Endothelial cell of umbilical vein (primary cell): ENCODE measurements around the gene MOAP1. TPM values are rescaled to one million over a fixed set of nuclear protein-coding genes. Genes with fewer than 3 reads are reported as not detected.

Experiments used
- BruUV-seq: library from RNA; stranded (reverse); fragments of 400-500 nt; replicated peaks from 2 replicates; lab custom pipeline; 2021; lab: Mats Ljungman, UMichigan
- CTCF ChIA-PET: fragments of 300-600, 350-600 bp; sonication (Branson Sonifier 250); formaldehyde crosslinking; loops from one replicate; lab custom pipeline; 2021; ENCODE audit warnings: antibody characterized with exemption, inconsistent platforms; lab: Charles Lee
- POLR2A ChIA-PET: fragments of 300-600, 350-600 bp; sonication (Branson Sonifier 250); formaldehyde crosslinking; loops from one replicate; lab custom pipeline; 2021; ENCODE audit warnings: antibody characterized with exemption, inconsistent platforms; lab: Charles Lee
- DNase-seq: peaks from one replicate; pipeline ENCODE4 v3.0.0-alpha.2; 2011; ENCODE audit warnings: low read depth, low spot score
- FAIRE-seq: peaks from 2 replicates; lab custom pipeline; 2011; peaks lifted over from hg19 to GRCh38; lab: Jason Lieb, UNC
- H2AFZ ChIP-seq: 2 replicates; pipeline ENCODE4 v1.6.0; 2012; ENCODE audit warnings: low read depth, low read length, control low read depth, inconsistent platforms
- H3K27ac ChIP-seq: 2 replicates; pipeline ENCODE4 v1.5.1; 2011; ENCODE audit warnings: low read depth, mild to moderate bottlenecking, control low read depth, low read length, moderate library complexity; ENCODE audit not compliant: insufficient read depth
- H3K27me3 ChIP-seq, 2 experiments: 2 replicates each; pipeline versions ENCODE4 v1.6.0 to v1.6.1; 2011; ENCODE audit warnings: low read length in 2 of 2, mixed read lengths in 1 of 2; ENCODE audit not compliant: control insufficient read depth in 2 of 2, insufficient read depth in 2 of 2
- H3K36me3 ChIP-seq, 2 experiments: 2 replicates in 1 of 2; 3 replicates in 1 of 2; pipeline ENCODE4 v1.5.1; 2011; ENCODE audit warnings: low read length in 2 of 2, mild to moderate bottlenecking in 1 of 2, moderate library complexity in 1 of 2; ENCODE audit not compliant: control insufficient read depth in 2 of 2, insufficient read depth in 2 of 2; ENCODE audit errors: extremely low read depth in 1 of 2
- H3K4me1 ChIP-seq: 3 replicates; pipeline ENCODE4 v1.5.1; 2011; ENCODE audit warnings: mild to moderate bottlenecking, low read length; ENCODE audit not compliant: control insufficient read depth, insufficient read depth; ENCODE audit errors: extremely low read depth
- H3K4me2 ChIP-seq: 2 replicates; pipeline ENCODE4 v1.6.1; 2011; ENCODE audit warnings: low read length, control low read depth, mixed read lengths; ENCODE audit not compliant: insufficient read depth
- H3K4me3 ChIP-seq, 3 experiments: fragments of 200-600 bp in 1 of 3; sonication (generic), shearing (Covaris generic) in 1 of 3; replicated peaks in 1 of 3; 2 replicates each; pipeline ENCODE4 v1.5.1; 2011 to 2016; ENCODE audit warnings: control low read depth in 3 of 3, low read length in 3 of 3, mild to moderate bottlenecking in 2 of 3, inconsistent platforms in 1 of 3, low read depth in 1 of 3, moderate library complexity in 1 of 3; ENCODE audit not compliant: insufficient read depth in 1 of 3
- H3K79me2 ChIP-seq: 2 replicates; pipeline ENCODE4 v1.6.0; 2012; ENCODE audit warnings: low read length, inconsistent platforms; ENCODE audit not compliant: control insufficient read depth, insufficient read depth
- H3K9ac ChIP-seq: replicated peaks from 2 replicates; pipeline ENCODE3; 2011; ENCODE audit warnings: low read length, control low read depth; ENCODE audit not compliant: insufficient read depth; ENCODE audit errors: extremely low read depth
- H3K9me1 ChIP-seq: replicated peaks from 3 replicates; pipeline ENCODE4 v1.6.0; 2011; ENCODE audit warnings: mild to moderate bottlenecking, low read length; ENCODE audit not compliant: control insufficient read depth, insufficient read depth; ENCODE audit errors: extremely low read depth
- H3K9me3 ChIP-seq: replicated peaks from 2 replicates; pipeline ENCODE4 v1.5.1; 2012; ENCODE audit warnings: low read length, inconsistent platforms; ENCODE audit not compliant: control insufficient read depth, insufficient read depth
- H4K20me1 ChIP-seq: replicated peaks from 2 replicates; pipeline ENCODE3; 2011; ENCODE audit warnings: mild to moderate bottlenecking, low read length; ENCODE audit not compliant: control insufficient read depth, insufficient read depth; ENCODE audit errors: extremely low read depth
- EZH2 ChIP-seq: IDR thresholded peaks from 2 replicates; pipeline ENCODE4 v1.6.1; 2012; ENCODE audit warnings: borderline replicate concordance, low read depth, mild to moderate bottlenecking, moderate library complexity, low read length, inconsistent platforms; ENCODE audit not compliant: severe bottlenecking
- FOS ChIP-seq: IDR thresholded peaks from 2 replicates; pipeline ENCODE4 v1.6.1; 2011; ENCODE audit warnings: mild to moderate bottlenecking, low read length, moderate library complexity, borderline replicate concordance; ENCODE audit not compliant: insufficient read depth
- GATA2 ChIP-seq: IDR thresholded peaks from 2 replicates; pipeline ENCODE4 v1.7.0; 2011; ENCODE audit warnings: low read depth, mild to moderate bottlenecking, moderate library complexity, mixed read lengths, low read length; ENCODE audit not compliant: insufficient read length, insufficient read depth
- JUN ChIP-seq: IDR thresholded peaks from 2 replicates; pipeline ENCODE4 v1.6.1; 2011; ENCODE audit warnings: borderline replicate concordance, low read depth; ENCODE audit not compliant: insufficient read length, insufficient read depth
- MYC ChIP-seq: IDR thresholded peaks from one replicate; pipeline ENCODE4 v1.6.1; 2011; ENCODE audit warnings: mild to moderate bottlenecking, low read depth, low read length
- POLR2A ChIP-seq: IDR thresholded peaks from 2 replicates; pipeline ENCODE4 v1.6.1; 2012; ENCODE audit warnings: low read depth, mild to moderate bottlenecking, control low read depth, low read length
- POLR2AphosphoS5 ChIP-seq: IDR thresholded peaks from 2 replicates; pipeline ENCODE4 v1.6.1; 2012; ENCODE audit warnings: low read depth, mild to moderate bottlenecking, control low read depth, low read length, moderate library complexity; ENCODE audit not compliant: insufficient read depth
- dilution Hi-C: fragments of 300-500 bp; cut with MboI; formaldehyde crosslinking; loops from one replicate; pipeline ENCODE4 v1.15.0; 2019; ENCODE audit warnings: low sequenced_read_pairs; ENCODE audit not compliant: extremely low pct_ligation_motif_present
- intact Hi-C: fragments of 100-400 bp; cut with micrococcal nuclease; formaldehyde crosslinking; loops from one replicate; pipeline ENCODE4 v1.10.0; 2022
- polyA plus RNA-seq, 4 experiments: library from polyadenylated mRNA; depleted of rRNA in 3 of 4; stranded (reverse) in 3 of 4; unstranded in 1 of 4; fragments of >200 nt; gene quantifications; 2 replicates each; pipeline versions ENCODE4 v1.2.1 to v1.2.3, GENCODE V29; 2011 to 2012; ENCODE audit warnings: missing spikeins in 1 of 4
- total RNA-seq: library from RNA; stranded (reverse); gene quantifications from 2 replicates; pipeline ENCODE4 v1.2.3, GENCODE V29; 2021
- TF ChIP-seq, protein P1 (sequence below), 2 donors: IDR thresholded peaks; 1 replicate in 1 of 2; 2 replicates in 1 of 2; pipeline ENCODE4 v1.5.1; 2011; ENCODE audit warnings: low read length in 2 of 2, mild to moderate bottlenecking in 2 of 2, moderate library complexity in 2 of 2, control low read depth in 1 of 2, inconsistent platforms in 1 of 2, low read depth in 1 of 2; ENCODE audit not compliant: insufficient read depth in 1 of 2; ENCODE audit errors: extremely low read depth in 1 of 2
- TF ChIP-seq, protein P2 (sequence below): IDR thresholded peaks from 2 replicates; pipeline ENCODE4 v1.6.1; 2011; ENCODE audit not compliant: insufficient read depth, insufficient read length

Gene MOAP1
- total and polyA plus RNA-seq, 2 donors (not counting 3 experiments of a cell fraction or from before 2014, with no cell fraction given), result 15.0 to 21.0 TPM

DNA sequence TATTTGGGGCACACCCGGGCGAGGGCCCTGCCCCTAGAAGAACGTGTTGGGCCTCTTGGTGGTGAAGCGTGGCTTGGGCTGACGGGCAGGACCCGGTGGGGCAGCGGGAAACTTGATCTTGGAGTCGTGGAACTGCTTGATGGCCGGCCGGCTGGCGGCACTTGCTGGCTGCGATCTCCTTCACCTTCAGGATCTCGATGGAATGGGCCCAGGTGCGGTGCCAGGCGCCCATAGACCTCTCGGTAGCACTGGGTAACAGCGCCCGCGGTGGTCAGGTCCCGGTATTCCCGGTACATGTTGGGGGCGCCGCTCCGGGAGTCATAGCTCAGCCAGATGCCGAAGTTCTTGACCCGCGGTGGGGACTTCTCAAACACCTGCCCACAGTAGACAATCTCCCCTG is 38.9 kb upstream of the MOAP1 start:
- Histone ChIP-seq H3K9me3 (no peaks in the 10 kb centered on the region), H3K79me2 (no peaks in the 10 kb centered on the region), H3K27ac (no peak overlapping the region), H2AFZ (no peak overlapping the region), H3K4me2 (no peak overlapping the region), H3K36me3 (peaks cover 11 to 12% of the 10 kb centered on the region in 2 experiments), H4K20me1 (no peaks in the 10 kb centered on the region), H3K9me1 (no peaks in the 10 kb centered on the region), H3K4me3 (no peak overlapping the region), H3K27me3 (no peaks in the 10 kb centered on the region), H3K9ac (no peak overlapping the region), H3K4me1 (no peaks in the 10 kb centered on the region)
- intact Hi-C loops, result no loop called here
- FAIRE-seq, result no peak
- dilution Hi-C loops, result no loop called here
- no peak for DNase-seq
- TF ChIP-seq, protein P1, sequence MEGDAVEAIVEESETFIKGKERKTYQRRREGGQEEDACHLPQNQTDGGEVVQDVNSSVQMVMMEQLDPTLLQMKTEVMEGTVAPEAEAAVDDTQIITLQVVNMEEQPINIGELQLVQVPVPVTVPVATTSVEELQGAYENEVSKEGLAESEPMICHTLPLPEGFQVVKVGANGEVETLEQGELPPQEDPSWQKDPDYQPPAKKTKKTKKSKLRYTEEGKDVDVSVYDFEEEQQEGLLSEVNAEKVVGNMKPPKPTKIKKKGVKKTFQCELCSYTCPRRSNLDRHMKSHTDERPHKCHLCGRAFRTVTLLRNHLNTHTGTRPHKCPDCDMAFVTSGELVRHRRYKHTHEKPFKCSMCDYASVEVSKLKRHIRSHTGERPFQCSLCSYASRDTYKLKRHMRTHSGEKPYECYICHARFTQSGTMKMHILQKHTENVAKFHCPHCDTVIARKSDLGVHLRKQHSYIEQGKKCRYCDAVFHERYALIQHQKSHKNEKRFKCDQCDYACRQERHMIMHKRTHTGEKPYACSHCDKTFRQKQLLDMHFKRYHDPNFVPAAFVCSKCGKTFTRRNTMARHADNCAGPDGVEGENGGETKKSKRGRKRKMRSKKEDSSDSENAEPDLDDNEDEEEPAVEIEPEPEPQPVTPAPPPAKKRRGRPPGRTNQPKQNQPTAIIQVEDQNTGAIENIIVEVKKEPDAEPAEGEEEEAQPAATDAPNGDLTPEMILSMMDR (IDR thresholded peaks at IDR 0.05; ENCODE audit: extremely low read depth in 1 of 2, insufficient read depth in 1 of 2, low read depth in 1 of 2, low read length in 2 of 2), result no peak
- TF ChIP-seq JUN, result no peak
- TF ChIP-seq FOS, result no peak
- TF ChIP-seq POLR2AphosphoS5, result no peak
- TF ChIP-seq, protein P2, sequence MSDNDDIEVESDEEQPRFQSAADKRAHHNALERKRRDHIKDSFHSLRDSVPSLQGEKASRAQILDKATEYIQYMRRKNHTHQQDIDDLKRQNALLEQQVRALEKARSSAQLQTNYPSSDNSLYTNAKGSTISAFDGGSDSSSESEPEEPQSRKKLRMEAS, result no peak
- no peak for TF ChIP-seq GATA2
- no peak for TF ChIP-seq MYC
- TF ChIP-seq POLR2A, result no peak
- TF ChIP-seq EZH2, result no peak
- BruUV-seq, result no TSS peak
- CTCF ChIA-PET, result no interaction called here
- POLR2A ChIA-PET, result no interaction called here
